AG08396 (cell line): ENCODE data around the gene DZANK1.
"Not testable (repeated sequence)": the region's sequence is repeated elsewhere in the genome, so short reads cannot be mapped to it uniquely, and the experiment has no call there.

Source experiments
- DNase-seq: peaks from one replicate; pipeline ENCODE4 v3.0.0; 2012; ENCODE audit warnings: low spot score, mixed read lengths

The DZANK1 gene

GRCh38 chr20:18466894-18467730 is at the start of gene DZANK1, which contains the start of gene POLR3F:
TSS of gene DZANK1 (minus strand) at chr20:18467030. CDS start at chr20:18465358, 1,672 bp downstream.
TSS of gene POLR3F (plus strand) at chr20:18467390. CDS start at chr20:18467507, 117 bp downstream.
- peak; percentile 98 for DNase-seq

DNA sequence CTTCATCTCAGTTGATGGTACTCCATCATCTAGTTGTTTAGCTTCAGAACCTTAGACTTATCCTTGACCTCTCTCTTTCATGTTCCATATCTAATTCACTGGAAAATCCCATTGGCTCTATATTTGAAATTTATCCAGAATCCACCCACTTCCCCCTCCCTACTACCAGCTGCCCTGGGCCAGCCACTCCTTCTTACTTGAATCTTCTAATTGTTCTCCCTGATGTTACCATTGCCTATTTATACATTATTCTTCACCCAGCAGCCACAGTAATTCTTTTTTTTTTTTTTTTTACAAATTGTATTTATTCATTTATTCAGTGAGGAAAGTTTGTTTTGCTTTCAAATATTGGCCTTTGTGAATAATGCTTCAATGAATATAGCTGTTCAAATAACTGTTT is 49.1 kb upstream of the DZANK1 start:
- DNase-seq = no peak

GRCh38 chr20:18514127-18514526 is 47.3 kb upstream of the DZANK1 start:
- no peak for DNase-seq

GRCh38 chr20:18513208-18513607 is 46.4 kb upstream of the DZANK1 start:
- no peak for DNase-seq

- DNase-seq = no peak
These were observed 44.7 kb upstream of the DZANK1 start for GRCh38 chr20:18511571-18511970.

DNA sequence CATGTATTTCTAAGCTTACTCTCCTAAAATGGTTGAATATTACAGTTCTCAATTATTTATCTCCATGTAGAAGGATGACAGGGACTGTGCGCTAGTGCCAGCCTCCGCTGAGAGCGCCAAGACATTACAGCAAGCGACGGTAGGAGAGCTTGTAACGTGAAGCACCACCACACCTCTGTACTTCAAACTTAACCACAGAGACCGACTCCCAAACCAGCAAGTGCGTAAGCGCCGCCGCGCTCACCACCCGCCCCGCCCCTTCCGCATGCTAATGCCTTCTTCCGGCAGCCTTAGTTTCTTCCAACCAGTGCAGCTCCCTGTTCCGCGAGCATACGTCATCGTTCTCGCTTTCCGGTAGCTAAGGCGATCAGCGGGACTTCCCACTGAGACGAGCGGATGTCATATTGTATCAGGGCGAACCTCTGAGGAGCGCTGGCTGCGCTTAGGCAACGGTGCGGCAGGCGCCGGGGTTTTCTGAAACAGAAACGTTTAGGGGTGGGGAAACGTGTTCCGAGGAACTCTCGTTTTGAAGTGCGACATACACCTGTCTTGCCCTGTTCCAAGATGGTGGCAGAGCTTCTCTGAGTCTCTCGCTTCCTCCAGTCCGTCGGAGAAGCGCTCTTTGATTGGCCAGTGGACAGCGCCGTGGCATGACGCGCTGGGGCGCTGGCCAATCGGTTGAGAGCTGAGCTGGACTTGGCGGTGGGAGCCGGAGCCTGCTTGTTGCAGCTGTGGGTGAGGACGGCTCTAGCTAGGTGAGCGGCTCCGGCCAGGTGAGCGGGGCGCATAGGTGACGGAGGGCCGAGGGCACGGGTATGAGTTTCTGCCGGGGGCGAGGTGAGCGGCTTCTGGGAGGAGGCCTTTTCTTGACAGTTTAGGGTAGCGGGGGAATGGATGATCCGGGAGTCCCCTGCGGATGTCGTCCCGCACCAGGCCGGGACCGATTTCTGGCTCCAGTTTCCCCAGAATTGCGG is 40.7 kb upstream of the DZANK1 start, which contains the start of gene SEC23B:
Gene SEC23B (plus strand): TSS at position 723 of the 974 bp plus-strand sequence. CDS start 2,896 bp downstream, outside the sequence.
- peak; percentile 94 for DNase-seq

DNA sequence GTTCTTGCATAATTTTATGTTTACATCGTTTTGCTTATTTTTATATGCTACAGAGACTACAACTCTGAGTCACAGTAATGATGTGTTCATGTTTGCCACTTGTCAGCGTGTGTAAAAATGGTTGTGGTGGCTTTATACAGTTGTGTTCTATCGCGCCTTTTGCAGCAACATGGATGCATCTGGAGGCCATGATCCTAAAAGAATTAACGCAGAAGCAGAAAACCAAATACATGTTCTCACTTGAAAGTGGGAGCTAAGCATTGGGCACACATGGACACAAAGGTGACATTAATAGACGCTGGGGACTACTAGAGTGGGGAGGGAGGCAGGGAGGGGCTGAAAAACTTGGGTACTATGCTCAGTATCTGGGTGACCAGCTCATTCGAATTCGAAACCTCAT is 39.9 kb upstream of the DZANK1 start:
- no peak for DNase-seq

DNA sequence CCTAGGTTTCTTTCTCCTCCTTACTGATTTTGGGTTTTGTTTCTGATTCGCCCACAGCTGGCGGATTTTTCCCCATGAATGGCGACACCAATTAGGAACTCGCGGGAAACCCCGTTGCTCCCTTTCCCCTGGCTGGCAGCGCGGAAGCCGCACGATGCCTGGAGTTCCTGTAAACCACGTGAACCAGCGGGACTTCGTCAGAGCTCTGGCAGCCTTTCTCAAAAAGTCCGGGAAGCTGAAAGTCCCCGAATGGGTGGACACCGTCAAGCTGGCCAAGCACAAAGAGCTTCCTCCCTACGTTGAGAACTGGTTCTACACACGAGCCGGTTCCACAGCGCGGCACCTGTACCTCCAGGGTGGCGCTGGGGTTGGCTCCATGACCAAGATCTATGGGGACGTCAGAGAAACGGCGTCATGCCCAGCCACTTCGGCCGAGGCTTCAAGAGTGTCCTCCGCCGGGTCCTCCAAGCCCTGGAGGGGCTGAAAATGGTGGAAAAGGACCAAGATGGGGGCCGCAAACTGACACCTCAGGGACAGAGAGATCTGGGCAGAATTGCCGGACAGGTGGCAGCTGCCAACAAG is 37.7 kb upstream of the DZANK1 start:
- DNase-seq = no peak

GRCh38 chr20:18501672-18502071 is 34.8 kb upstream of the DZANK1 start:
- not testable (repeated sequence) for DNase-seq

- no peak for DNase-seq
These were observed 30.8 kb upstream of the DZANK1 start for GRCh38 chr20:18497603-18498002.

GRCh38 chr20:18496740-18497592 is 30.1 kb upstream of the DZANK1 start, which contains the start of gene RBBP9:
TSS of gene RBBP9 (minus strand) at chr20:18497225. CDS start at chr20:18497167, 58 bp downstream.
- peak; percentile 89 for DNase-seq

DNA sequence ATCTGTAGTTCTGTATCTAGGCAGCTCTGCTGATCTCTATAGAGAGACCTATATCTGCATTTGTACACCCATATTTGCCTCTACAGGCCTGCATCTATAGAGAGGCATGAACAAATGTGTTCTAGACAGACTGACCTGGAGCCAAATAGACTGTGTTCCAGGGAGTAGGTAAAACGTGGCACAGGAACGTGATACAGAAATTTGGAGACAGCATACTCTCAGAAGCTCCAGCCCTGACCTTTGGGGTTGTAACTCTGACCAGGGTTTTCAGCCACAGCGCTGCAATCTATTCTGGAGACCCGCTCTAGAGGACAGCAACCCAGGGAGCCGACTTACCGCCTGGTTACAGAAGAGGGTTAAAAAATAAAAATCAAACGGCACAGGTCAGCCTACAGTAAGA is 29.2 kb upstream of the DZANK1 start:
- DNase-seq = no peak

DNA sequence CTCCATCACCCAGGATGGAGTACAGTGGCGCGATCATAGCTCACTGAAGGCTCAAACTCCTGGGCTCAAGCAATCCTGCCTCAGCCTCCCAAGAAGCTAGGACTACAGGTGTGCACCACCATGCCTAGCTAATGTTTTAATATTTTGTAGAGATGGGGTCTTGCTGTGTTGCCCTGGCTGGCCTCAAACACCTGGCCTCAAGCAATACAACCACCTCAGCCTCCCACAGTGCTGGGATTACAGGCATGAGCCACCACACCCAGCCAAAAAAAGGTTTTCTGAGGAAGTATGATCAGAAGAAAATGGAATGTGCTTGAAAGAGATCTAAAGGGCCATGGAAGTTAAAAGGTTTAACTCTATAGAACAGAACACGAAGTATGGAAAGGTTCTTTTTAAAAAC is 21.5 kb upstream of the DZANK1 start:
- no peak for DNase-seq

- no peak for DNase-seq
These were observed 14.8 kb upstream of the DZANK1 start for GRCh38 chr20:18481596-18481995.

- no peak for DNase-seq
These were observed 11.0 kb upstream of the DZANK1 start for GRCh38 chr20:18477821-18478220.

DNA sequence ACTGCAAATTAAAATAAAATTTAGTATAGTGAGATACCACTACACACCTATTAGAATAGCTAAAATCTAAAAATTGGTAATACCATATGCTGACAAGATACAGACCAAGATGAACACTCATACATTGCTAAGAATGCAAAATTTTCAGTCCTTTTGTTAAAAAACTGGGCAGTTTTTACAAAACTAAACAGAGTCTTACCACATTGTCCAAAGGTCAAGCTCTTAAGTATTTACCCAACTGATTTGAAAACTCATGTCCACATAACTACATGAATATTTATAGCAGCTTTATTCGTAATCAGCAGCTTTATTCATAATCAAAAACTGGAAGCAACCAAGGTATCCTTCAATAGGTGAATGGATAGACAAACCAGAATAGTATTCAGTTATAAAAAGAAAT is 10.4 kb upstream of the DZANK1 start:
- DNase-seq = no peak

GRCh38 chr20:18466574-18466893 is 296 bp downstream of the DZANK1 start:
- no peak for DNase-seq

- DNase-seq = no peak
These were observed 1.2 kb downstream of the DZANK1 start for GRCh38 chr20:18465536-18466200.

DNA sequence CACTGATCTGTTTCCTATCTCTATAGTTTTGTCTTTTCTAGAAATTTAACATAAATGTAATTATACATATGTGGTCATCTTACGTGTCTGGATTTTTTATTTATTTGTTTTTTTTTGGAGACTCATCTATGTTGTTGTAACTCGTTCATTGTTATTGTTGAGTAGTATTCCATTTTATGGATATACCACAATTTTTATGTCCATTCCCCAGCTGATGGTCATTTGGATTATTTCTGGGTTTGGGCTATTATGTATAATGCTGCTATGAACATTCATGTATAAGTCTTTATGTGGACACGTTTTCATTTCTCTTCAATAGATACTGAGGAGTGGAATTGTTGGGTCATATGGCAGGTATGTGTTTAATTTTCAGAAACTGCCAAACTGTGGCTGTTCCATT is 10.2 kb downstream of the DZANK1 start:
- no peak for DNase-seq

DNA sequence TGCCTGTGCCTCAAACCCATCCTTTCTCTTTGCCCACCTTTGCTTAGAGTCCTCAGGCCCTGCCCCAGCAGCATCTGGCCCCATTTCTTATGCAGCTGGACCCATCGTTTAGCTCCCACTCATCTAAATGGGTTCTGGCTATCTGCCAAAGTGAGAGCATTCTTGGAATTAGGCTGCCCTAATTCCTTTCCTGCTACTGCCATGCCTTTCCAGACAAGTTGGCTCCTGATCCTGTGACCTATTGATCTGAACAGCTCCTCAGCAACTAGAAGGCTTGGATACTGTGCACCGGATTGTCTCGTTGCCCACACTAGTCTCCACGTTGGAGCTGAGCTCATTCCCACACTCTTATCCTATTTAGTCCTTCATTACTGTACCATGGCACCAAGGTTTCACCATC is 22.9 kb downstream of the DZANK1 start:
- DNase-seq = peak; percentile 21

DNA sequence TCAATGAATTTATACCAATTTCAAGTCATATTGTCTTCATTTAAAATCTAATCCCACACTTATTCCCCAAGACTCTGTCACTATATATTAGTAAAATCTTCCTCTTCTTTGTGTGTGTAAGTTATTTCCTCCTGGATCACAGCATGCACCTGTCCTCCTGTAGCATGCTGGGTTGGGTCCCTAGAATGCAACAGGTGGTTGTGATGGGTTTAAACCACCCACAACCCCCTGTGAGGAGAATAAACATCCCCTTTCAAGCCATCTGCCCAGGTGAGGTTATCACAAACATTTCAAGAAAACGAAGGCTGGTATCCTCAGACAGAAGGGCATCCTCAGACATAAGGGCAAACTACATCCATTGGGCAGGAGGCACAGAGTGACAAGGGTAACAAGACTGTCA is 26.4 kb downstream of the DZANK1 start:
- DNase-seq = no peak
